Colon (tissue), 2 donors: ENCODE measurements around the gene COL15A1.

ENCODE experiments used
- FAIRE-seq: peaks from 2 replicates; lab custom pipeline; 2012; peaks lifted over from hg19 to GRCh38; lab: Jason Lieb, UNC
- donor health status: control.
- donor health status: control.

The COL15A1 gene

DNA sequence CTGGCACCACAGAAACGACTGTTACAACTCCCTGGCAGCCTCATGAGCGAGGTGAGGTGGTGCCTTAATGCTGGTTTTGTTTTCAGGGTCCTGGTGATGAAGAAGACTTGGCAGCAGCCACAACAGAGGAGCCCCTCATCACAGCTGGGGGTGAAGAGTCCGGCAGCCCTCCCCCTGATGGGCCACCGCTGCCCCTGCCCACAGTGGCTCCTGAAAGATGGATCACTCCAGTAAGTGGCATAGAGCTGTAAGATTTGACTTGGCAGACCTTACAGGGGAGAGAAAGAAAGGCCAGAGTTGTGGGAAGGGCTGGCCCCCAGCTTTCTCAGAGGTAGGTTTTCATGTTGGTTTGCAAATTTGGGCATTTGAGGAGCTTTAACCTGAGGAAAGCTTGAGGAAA is 72.2 kb downstream of the COL15A1 start:
- no peak for FAIRE-seq

GRCh38 chr9:99016681-99017387 is 73.1 kb downstream of the COL15A1 start:
- no peak for FAIRE-seq

DNA sequence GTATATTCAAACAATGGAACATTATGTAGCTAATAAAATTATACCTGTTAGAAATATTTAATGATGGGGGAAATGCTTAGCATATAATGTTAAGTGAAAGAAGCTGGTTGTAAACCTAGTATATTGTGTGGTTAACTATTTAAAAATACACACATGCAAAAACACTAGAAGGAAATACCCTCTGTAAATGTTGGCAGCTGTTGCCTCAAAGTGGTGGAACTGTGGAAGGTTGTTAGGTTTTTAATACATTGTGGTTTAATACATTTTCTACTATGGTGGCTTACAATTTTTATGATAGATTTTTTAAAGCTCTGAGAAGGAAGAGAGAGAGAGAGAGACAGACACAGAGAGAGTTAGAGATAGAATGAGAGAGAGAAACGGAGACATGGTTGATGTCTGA is 74.9 kb downstream of the COL15A1 start:
- FAIRE-seq: no peak

GRCh38 chr9:99019510-99020331 is 76.0 kb downstream of the COL15A1 start:
- no peak for FAIRE-seq

DNA sequence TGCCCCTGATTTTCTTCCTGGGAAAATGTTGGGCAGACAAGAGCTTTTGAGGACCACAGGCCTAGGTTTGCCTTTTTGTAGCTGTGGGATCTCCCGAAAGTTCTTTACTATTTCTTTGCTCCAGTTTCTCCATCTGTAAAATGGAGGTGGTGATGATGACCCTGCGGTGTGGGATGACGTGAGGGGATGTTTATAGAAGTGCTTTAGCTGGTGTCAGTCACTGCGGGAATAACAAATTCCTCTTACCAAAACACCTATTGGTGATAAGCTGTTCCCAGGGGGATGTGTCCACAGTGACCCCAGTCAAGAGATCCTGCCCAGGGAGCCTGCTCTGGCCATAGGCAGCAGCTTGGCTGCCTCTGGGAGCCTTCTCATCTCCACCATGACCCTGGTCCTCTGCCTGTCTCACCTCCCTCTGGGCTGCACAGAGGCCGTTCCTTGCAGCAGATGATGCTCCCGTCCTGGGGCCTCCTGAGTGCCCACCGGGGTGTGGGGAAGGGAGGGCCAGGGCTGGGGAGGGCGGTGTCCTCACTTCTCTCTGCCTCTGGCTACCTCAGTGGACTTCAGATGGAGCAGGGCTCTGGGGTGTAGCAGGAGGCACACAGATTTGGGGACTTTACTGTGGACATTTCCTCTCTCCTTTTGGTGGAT is 77.2 kb downstream of the COL15A1 start:
- no peak for FAIRE-seq

- no peak for FAIRE-seq
These were observed 77.8 kb downstream of the COL15A1 start for GRCh38 chr9:99021512-99021911.

DNA sequence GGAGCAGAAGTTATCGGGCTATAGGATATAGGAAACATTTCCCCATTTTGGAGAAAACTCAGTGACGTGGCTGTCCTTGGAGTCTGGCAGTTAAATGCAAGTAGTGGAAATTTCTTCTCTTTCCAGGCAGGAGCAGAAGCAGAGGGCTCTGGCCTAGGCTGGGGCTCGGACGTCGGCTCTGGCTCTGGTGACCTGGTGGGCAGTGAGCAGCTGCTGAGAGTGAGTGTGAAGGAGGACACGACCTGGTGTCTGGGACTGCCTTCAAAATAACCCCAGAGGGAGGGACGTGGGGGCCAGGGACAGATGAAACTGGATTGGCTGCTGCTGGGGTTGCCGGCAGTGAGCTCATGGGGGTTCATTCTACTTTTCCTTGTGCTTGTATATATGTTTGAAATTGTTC is 79.5 kb downstream of the COL15A1 start:
- no peak for FAIRE-seq

DNA sequence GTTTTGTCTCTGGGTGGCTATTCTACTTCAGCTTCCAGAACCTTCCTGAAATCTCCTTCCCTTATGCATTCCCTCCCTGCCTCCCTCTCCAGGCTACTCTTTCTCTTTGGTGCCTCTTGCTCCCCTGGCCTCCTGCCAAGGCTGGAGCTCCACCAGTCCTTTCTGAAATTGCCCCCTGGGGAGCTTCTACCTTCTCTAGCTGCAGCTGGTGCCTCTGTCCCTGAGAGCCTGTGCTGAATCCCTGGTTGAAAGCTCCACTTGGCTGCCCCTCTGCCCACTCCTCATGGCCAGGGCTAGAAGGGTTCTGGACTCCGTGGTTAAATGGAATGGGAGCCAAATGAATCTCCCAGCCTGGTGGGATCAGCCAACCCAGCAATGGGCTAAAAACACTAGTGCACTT is 80.1 kb downstream of the COL15A1 start:
- no peak for FAIRE-seq

GRCh38 chr9:99024959-99025358 is 81.3 kb downstream of the COL15A1 start:
- FAIRE-seq: no peak

DNA sequence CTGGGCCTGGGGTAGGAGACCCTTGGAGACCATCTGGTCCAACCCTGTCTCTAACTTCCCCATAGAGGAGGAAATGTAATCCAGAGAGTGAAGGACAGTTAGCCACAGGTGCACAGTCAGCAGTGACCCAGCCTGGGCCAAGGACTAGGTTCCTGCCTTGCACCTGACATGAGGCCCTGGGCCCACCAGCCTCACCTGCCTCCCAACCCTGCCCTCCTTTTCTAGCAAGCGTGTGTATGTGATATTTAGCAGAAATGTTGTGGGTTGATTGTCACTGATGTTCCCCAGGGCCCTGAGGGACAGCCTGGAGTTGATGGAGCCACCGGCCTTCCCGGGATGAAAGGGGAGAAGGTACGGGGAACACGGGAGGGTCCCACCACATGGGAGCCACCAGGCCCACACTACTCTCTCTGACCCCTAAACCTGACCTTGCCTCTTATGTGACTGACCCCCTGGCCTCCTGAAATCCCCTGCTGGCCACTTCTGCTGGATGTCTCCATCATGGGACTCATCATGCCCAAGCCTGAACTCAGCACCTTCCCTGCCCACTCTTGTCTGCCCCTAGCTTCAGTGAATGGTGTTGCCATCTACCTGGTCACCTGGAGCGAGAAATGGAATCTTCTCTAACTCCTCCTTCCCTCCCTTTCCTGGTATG is 82.0 kb downstream of the COL15A1 start:
- FAIRE-seq: no peak

DNA sequence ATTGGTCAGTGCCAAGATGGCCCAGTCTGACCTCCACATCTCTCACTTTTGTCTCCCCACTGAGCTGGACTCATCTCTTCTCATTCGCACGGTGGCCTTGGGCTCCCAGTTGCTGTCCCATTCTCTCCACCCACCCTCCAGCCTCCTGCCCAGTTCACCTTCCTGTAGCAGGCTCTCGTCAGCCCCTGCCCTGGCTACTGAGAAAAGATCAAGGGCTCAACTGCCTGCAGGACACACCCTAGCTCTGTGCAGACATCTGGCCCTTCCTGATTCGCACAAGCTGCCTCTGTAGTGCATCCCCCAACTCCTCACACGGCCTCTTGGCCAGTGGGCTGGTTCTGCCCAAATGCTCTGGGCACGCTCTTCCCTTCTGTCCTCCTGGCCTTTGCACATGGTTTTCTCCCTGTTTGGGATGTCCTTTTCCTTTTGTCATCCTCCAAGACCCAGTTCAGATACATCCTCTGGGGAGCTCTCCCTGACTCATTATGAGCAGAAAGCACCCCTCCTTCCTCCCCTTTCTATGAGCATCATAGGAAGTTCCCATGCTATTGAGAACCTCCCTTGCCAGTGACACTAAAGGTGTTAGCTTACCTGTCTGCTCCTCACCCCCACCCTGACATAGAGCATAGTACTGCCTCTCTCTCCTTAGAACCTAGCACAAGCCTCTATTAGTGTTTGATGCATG is 82.7 kb downstream of the COL15A1 start:
- FAIRE-seq: no peak

- FAIRE-seq: no peak
These were observed 83.2 kb downstream of the COL15A1 start for GRCh38 chr9:99026956-99027298.

DNA sequence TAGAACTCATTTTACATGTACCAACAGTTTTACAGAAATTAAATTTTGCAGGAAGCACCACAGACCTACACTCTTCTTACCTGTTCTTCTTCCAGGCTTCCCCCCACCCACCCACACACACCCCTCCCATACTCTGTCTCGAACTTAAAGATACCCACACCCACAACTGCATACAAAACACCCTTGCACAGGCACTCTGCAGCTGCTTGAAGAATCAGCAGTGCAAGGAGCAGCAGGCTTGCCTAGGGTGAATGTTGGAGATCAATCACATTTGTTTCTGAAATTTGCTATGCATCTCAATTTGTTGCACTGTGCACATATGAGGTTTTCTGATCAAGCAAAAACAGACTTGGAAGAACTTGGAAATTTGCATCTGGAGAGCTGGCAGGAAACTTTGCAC is 83.7 kb downstream of the COL15A1 start:
- FAIRE-seq: no peak

DNA sequence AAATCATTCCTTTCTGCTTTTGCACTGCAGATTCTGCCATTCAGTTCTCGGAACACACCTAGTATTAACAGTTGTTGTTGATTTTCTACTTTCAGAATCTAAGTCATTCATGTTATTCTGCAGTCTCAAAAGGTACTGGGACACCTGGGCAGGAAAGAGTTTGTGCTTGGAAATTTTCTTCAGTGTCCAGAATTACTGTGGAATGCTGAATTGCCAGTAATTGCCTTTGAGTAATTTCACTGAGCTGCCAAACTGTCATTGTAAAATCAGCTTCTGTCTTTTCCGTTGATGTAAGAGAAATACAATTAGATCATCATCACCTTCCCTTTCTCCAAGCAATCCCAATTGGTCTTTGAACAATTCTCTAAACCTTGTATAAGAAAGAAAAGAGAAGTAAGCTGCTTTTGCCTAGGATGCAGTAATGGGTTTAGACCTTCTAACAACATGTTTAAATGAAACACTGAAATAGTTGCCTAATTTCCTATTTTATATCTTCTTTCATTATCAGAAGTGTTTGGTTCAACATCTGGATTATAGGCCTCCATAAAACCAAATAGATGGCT is 85.5 kb downstream of the COL15A1 start:
- no peak for FAIRE-seq

DNA sequence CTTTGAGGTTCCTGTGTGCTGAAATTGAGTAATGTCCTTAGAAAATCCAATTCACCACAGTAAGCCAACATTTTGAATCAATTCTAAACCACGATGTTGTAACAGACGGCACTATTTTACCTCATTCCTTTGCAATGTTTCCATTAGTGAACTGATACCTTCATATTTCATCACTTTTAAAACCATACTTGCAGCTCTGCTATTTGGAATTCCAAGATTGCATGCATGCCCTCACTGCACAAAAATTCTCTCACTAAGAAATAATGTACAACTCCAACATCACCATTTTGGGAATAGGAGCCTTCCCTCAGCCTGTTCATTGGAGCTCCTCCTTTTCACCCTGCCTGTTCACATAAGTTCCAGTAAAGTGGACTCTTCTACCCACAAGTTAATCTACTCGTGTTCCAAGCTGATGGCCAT is 86.4 kb downstream of the COL15A1 start:
- FAIRE-seq: no peak

DNA sequence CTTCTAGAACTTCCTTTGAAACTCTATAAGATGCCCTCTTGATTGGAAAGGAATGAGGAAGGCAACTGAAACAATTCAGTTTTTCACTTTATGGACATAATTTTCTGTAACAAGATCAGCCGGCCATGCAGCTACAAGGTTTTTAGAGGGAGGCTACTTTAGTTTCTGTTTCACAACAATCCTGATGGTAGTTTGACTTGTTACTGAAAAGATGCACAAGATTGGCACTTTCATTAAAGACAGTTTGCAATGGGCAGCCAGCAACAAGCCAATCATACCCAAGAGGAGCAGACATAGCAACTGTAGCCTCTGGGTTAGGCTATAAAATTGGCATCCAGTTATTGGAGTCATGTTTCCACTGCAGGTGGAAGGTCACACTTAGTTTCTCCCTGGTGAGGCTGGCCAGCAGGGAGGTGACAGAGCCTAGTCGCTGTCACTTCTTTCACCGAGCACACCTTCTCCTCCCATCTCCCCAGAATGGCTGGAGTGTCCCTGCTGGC is 87.0 kb downstream of the COL15A1 start:
- no peak for FAIRE-seq

GRCh38 chr9:99031319-99031718 is 87.6 kb downstream of the COL15A1 start:
- no peak for FAIRE-seq

DNA sequence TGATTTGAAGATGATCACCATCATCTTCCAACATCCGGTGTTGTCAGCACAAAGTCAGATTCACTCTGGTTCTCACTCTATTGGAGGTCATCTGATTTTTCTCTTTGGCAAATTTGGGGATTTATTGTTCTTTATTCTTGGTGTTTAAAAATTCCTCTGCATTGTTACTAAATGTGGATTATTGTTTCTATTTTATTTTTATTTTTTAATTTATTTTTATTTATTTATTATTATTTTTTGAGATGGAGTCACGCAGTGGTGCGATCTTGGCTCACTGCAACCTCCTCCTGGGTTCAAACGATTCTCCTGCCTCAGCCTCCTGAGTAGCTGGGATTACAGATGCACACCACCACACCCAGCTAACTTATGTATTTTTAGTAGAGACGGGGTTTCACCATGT is 88.3 kb downstream of the COL15A1 start:
- no peak for FAIRE-seq

DNA sequence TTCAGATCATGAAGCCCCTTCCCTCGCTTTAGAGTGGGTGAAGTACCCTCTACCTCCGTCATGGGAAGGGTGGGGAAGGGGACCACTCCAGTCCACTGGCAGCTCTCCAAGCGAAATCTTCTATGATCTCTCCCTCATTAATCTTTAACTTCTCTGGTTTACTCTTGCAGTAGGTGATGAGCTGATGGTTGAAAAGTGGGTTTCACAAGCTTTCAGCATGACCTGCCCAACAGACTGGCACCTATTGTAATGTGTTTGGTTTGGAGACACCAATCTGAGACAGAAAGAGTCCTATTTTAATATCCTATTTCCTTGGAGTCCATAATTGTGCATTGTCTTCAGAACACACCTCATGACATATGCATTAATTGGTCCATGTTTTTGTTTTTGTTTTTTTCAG is 90.4 kb downstream of the COL15A1 start:
- no peak for FAIRE-seq

GRCh38 chr9:99035313-99035712 is 91.6 kb downstream of the COL15A1 start:
- no peak for FAIRE-seq

DNA sequence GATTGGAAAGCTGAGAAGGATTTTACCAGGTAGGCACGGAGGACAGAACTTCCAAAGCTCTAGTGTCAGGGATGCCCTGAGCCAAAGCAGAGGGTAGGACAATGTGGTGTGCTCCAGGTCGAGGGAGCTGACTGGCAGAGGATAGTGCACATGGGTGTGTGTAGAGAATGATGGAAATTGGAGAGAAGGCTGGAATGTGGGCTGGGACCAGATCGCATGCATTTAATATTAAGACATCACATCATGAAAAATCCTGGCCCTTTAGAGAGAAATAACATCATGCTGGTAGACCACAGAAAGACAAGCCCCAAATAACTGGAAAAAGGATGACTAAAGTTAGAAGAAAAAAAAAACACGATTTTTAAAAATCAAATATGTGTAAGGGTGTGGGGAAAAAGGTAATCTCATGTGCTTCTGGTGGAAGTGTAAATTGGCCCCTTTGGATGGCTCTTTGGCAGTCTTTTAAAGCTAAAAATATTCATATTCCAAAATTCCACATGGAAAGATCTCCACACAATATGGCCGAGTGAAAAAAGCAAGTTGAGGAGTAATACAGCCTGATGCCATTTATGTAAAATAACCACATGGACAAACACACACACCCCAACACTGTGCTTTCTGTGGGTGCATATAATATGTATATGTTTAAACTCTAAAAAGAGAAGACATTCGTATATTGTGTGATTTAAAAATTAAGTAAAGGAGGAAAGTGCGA is 94.2 kb downstream of the COL15A1 start:
- FAIRE-seq: no peak
